Parathyroid adenoma (tissue), 2 donors: ENCODE results near the gene TBL1Y.

Experiments
- H2AFZ ChIP-seq: fragments of 300-600 bp; sonication (generic); one replicate; pipeline ENCODE4 v1.7.0; 2017; ENCODE audit warnings: antibody characterized with exemption, mild to moderate bottlenecking
- H3K27ac ChIP-seq: fragments of 300-600 bp; sonication (generic); one replicate; pipeline ENCODE4 v1.7.0; 2017
- H3K27me3 ChIP-seq: fragments of 300-600 bp; sonication (generic); one replicate; pipeline ENCODE4 v1.7.0; 2017; ENCODE audit warnings: low read length; ENCODE audit not compliant: control insufficient read depth, insufficient read depth
- H3K36me3 ChIP-seq: fragments of 300-600 bp; sonication (generic); one replicate; pipeline ENCODE4 v1.7.0; 2017; ENCODE audit warnings: low read length; ENCODE audit not compliant: control insufficient read depth, insufficient read depth
- H3K4me1 ChIP-seq: fragments of 300-600 bp; sonication (generic); one replicate; pipeline ENCODE4 v1.7.0; 2017; ENCODE audit warnings: control low read depth
- H3K4me2 ChIP-seq: fragments of 300-600 bp; sonication (generic); one replicate; pipeline ENCODE4 v1.7.0; 2017; ENCODE audit warnings: low read length
- H3K4me3 ChIP-seq: fragments of 300-600 bp; sonication (generic); one replicate; pipeline ENCODE4 v1.7.0; 2017; ENCODE audit warnings: low read depth, low read length
- H3K79me2 ChIP-seq: fragments of 300-600 bp; sonication (generic); one replicate; pipeline ENCODE4 v1.7.0; 2017; ENCODE audit warnings: control low read depth
- H3K9ac ChIP-seq: fragments of 300-600 bp; sonication (generic); one replicate; pipeline ENCODE4 v1.7.0; 2017; ENCODE audit warnings: mild to moderate bottlenecking
- H3K9me3 ChIP-seq: fragments of 300-600 bp; sonication (generic); one replicate; pipeline ENCODE4 v1.7.0; 2017; ENCODE audit warnings: low read length; ENCODE audit not compliant: control insufficient read depth
- TF ChIP-seq, protein P1 (sequence below): fragments of 300-600 bp; sonication (generic); IDR thresholded peaks from one replicate; pipeline ENCODE4 v1.7.0; 2017; ENCODE audit warnings: antibody characterized with exemption, mild to moderate bottlenecking
- donor health status: primary hyperparathyroidism.

TBL1Y gene

GRCh38 chrY:7094365-7094764 is 183.9 kb downstream of the TBL1Y start:
- Histone ChIP-seq H3K27ac (no peak overlapping the region), H3K79me2 (no peaks in the 10 kb centered on the region), H2AFZ (no peak overlapping the region), H3K36me3 (no peaks in the 10 kb centered on the region), H3K9me3 (no peaks in the 10 kb centered on the region), H3K4me3 (no peak overlapping the region), H3K4me2 (no peak overlapping the region), H3K4me1 (no peaks in the 10 kb centered on the region), H3K27me3 (no peaks in the 10 kb centered on the region), H3K9ac (no peak overlapping the region)
- TF ChIP-seq, protein P1, sequence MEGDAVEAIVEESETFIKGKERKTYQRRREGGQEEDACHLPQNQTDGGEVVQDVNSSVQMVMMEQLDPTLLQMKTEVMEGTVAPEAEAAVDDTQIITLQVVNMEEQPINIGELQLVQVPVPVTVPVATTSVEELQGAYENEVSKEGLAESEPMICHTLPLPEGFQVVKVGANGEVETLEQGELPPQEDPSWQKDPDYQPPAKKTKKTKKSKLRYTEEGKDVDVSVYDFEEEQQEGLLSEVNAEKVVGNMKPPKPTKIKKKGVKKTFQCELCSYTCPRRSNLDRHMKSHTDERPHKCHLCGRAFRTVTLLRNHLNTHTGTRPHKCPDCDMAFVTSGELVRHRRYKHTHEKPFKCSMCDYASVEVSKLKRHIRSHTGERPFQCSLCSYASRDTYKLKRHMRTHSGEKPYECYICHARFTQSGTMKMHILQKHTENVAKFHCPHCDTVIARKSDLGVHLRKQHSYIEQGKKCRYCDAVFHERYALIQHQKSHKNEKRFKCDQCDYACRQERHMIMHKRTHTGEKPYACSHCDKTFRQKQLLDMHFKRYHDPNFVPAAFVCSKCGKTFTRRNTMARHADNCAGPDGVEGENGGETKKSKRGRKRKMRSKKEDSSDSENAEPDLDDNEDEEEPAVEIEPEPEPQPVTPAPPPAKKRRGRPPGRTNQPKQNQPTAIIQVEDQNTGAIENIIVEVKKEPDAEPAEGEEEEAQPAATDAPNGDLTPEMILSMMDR = no peak

DNA sequence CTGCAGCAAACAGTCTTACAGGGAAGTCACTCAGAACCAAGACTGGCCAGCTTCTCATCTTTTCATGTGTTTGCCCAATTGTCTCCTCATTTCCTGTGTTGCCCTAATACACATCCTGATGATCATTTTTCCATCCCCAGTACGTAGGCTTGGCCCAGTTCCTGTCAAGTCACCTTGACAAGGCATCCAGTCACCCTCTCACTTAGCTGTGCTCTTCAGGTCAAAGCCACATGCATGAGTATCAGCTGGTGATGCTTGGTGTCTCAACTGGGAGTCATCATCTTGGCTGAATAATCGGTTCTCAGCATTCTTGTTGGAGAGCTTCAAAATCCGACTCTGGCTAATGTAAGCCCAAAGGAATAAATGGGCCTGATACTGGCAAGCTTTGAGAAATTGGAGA is 186.5 kb downstream of the TBL1Y start:
- TF ChIP-seq, protein P1 = no peak
- Histone ChIP-seq H2AFZ (no peak overlapping the region), H3K4me3 (no peak overlapping the region), H3K27me3 (no peaks in the 10 kb centered on the region), H3K4me1 (no peaks in the 10 kb centered on the region), H3K27ac (no peak overlapping the region), H3K9ac (no peak overlapping the region), H3K36me3 (no peaks in the 10 kb centered on the region), H3K4me2 (no peak overlapping the region), H3K9me3 (no peaks in the 10 kb centered on the region), H3K79me2 (no peaks in the 10 kb centered on the region)

DNA sequence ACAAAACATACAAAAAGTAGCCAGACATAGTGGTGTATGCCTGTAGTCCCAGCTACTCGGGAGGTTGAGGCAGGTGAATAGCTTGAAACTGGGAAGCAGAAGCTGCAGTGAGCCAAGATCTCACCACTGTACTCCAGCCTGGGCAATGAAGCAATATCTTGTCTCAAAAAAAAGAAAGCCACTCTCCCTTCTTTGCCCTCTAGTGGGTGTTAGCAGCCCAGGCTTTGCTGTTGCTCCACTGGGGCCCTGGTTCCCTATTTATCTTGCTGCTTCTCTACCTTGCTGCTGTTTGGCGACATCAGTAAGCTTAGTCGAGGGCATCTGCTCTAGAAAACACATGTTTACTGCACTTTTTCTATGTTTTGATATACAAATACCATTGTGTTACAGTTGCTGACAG is 189.2 kb downstream of the TBL1Y start:
- Histone ChIP-seq H3K9ac (no peak overlapping the region), H3K27me3 (no peaks in the 10 kb centered on the region), H3K4me2 (no peak overlapping the region), H3K4me3 (no peak overlapping the region), H3K4me1 (no peaks in the 10 kb centered on the region), H3K36me3 (no peaks in the 10 kb centered on the region), H3K27ac (no peak overlapping the region), H2AFZ (no peak overlapping the region), H3K79me2 (no peaks in the 10 kb centered on the region), H3K9me3 (no peaks in the 10 kb centered on the region)
- TF ChIP-seq, protein P1 = no peak

DNA sequence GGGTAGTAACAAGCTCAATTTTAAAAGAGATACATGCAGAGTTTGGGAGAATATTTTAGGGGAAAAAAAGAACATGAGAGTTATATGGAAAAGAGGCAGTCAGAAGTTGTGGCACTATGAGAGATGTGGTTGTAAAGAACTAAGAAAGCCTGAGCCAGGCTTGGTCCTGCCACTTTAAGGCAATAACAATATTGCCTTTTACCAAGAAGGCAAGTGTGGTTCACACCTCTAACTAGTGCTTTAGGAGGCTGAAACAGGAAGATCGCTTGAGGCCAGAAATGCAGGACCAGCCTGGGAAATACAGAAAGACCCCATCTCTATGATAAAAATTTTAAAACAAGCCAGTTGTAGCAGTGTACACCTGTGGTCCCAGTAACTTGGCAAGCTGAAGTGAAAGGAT is 192.2 kb downstream of the TBL1Y start:
- no peak overlapping the region for H3K4me3 ChIP-seq
- H2AFZ ChIP-seq = no peak overlapping the region
- no peak overlapping the region for H3K9ac ChIP-seq
- H3K4me2 ChIP-seq = no peak overlapping the region
- no peaks in the 10 kb centered on the region for H3K9me3 ChIP-seq
- no peaks in the 10 kb centered on the region for H3K27me3 ChIP-seq
- no peaks in the 10 kb centered on the region for H3K36me3 ChIP-seq
- TF ChIP-seq, protein P1 = no peak
- no peaks in the 10 kb centered on the region for H3K4me1 ChIP-seq
- no peak overlapping the region for H3K27ac ChIP-seq
- H3K79me2 ChIP-seq = no peaks in the 10 kb centered on the region

- Histone ChIP-seq H3K27ac (no peak overlapping the region), H3K79me2 (no peaks in the 10 kb centered on the region), H3K27me3 (no peaks in the 10 kb centered on the region), H3K36me3 (no peaks in the 10 kb centered on the region), H3K9ac (no peak overlapping the region), H3K4me3 (no peak overlapping the region), H2AFZ (no peak overlapping the region), H3K4me1 (no peaks in the 10 kb centered on the region), H3K9me3 (no peaks in the 10 kb centered on the region), H3K4me2 (no peak overlapping the region)
- TF ChIP-seq, protein P1 = no peak
These were observed 196.7 kb downstream of the TBL1Y start for GRCh38 chrY:7107179-7107578.
